CD1c-positive myeloid dendritic cell (primary cell): ENCODE measurements around the gene ZNF140.
A peak's percentile ranks its signal among the peaks of the same experiment; 100 is the strongest.

Experiments
- DNase-seq: peaks from one replicate; pipeline ENCODE4 v3.0.0-alpha.2; 2016; ENCODE audit errors: extremely low spot score

The ZNF140 gene

GRCh38 chr12:133080368-133081158, at the start of gene ZNF140:
TSS of gene ZNF140 (plus strand) at chr12:133080923. CDS start at chr12:133081321, 398 bp downstream.
- DNase-seq, result peak; percentile 98

- peak; percentile 100 for DNase-seq
Observed at GRCh38 chr12:133037207-133038005, 43.3 kb upstream of the ZNF140 start, which contains the start of gene ZNF84. TSS of gene ZNF84 (plus strand) at chr12:133037509. CDS start at chr12:133041468, 3,959 bp downstream.

GRCh38 chr12:133038118-133038709, 42.5 kb upstream of the ZNF140 start:
- no peak for DNase-seq

GRCh38 chr12:133046698-133047097, 34.0 kb upstream of the ZNF140 start:
- no peak for DNase-seq

GRCh38 chr12:133057446-133057845, 23.3 kb upstream of the ZNF140 start:
- DNase-seq, result no peak

- DNase-seq, result peak; percentile 2
Observed at GRCh38 chr12:133058203-133059113, 22.3 kb upstream of the ZNF140 start.

- no peak for DNase-seq
Observed at GRCh38 chr12:133061954-133062353, 18.8 kb upstream of the ZNF140 start.

GRCh38 chr12:133063556-133063955, 17.2 kb upstream of the ZNF140 start:
- DNase-seq, result no peak

GRCh38 chr12:133073836-133074235, 6.9 kb upstream of the ZNF140 start:
- no peak for DNase-seq

- DNase-seq, result peak; percentile 99
Observed at GRCh38 chr12:133080026-133080367, 726 bp upstream of the ZNF140 start.

- peak; percentile 1 for DNase-seq
Observed at GRCh38 chr12:133081159-133081780, 547 bp downstream of the ZNF140 start.

GRCh38 chr12:133083345-133083744, 2.6 kb downstream of the ZNF140 start:
- no peak for DNase-seq

- no peak for DNase-seq
Observed at GRCh38 chr12:133105620-133106019, 24.9 kb downstream of the ZNF140 start.

GRCh38 chr12:133106253-133106652, 25.5 kb downstream of the ZNF140 start:
- DNase-seq, result no peak

GRCh38 chr12:133107121-133107520, 26.4 kb downstream of the ZNF140 start:
- DNase-seq, result no peak

- no peak for DNase-seq
Observed at GRCh38 chr12:133108150-133108549, 27.4 kb downstream of the ZNF140 start.

GRCh38 chr12:133120385-133121191, 39.9 kb downstream of the ZNF140 start:
- no peak for DNase-seq

GRCh38 chr12:133124674-133125073, 44.0 kb downstream of the ZNF140 start:
- no peak for DNase-seq

GRCh38 chr12:133129368-133130037, 48.8 kb downstream of the ZNF140 start:
- DNase-seq, result peak; percentile 9
